Ureter (tissue), 1 donor: ENCODE results near the gene NEGR1. TPM values are rescaled to one million over a fixed set of nuclear protein-coding genes. Genes with fewer than 3 reads are reported as not detected.
A peak's percentile ranks its signal among the peaks of the same experiment; 100 is the strongest.
"Not testable (repeated sequence)": the region's sequence is repeated elsewhere in the genome, so short reads cannot be mapped to it uniquely, and the experiment has no call there.

Experiments used
- DNase-seq: peaks from one replicate; pipeline ENCODE4 v3.0.0-alpha.2; 2020; ENCODE audit warnings: low spot score
- total RNA-seq: library from RNA; stranded (reverse); gene quantifications from one replicate; pipeline ENCODE4 v1.2.4, GENCODE V29; 2023
- donor health status: DM: yes; HTN: yes; CAD: no.

Gene NEGR1
- total RNA-seq = 10.0 TPM

GRCh38 chr1:72282271-72283021 lies at the start of gene NEGR1:
TSS of gene NEGR1 (minus strand) at chr1:72282539.
- DNase-seq = peak; percentile 85

DNA sequence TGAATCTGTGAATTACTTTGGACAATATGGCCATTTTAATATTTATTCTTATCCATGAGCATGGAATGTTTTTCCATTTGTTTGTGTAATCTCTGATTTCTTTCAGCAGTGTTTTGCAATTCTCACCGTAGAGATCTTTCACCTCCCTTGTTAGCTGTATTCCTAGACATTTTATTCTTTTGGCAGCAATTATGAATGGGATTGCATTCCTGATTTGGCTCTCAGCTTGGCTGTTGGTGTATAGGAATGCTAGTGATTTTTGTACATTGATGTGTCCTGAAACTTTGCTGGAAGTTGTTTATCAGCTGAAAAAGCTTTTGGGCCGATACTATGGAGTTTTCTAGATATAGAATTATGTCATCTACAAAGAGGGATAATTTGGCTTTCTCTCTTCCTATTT lies 44.2 kb upstream of the NEGR1 start:
- no peak for DNase-seq

DNA sequence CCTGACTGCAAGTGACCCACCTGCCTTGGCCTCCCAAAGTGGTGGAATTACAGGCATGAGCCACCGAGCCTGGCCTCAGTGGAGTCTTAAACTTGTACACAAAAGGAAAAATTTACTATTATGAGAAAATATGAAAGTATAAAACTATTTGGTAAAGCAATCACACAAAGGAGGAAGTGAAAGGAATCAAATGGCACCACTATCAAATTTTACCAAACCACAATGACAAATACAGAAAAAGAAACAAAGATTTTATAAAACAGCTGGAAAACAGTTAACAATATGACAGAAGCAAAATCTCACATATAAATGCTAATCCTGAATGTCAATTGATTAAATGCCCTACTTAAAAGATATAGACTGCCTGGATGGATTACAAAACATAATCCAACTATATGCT lies 42.1 kb upstream of the NEGR1 start:
- no peak for DNase-seq

- no peak for DNase-seq
Measured at GRCh38 chr1:72322910-72323309, 40.6 kb upstream of the NEGR1 start.

DNA sequence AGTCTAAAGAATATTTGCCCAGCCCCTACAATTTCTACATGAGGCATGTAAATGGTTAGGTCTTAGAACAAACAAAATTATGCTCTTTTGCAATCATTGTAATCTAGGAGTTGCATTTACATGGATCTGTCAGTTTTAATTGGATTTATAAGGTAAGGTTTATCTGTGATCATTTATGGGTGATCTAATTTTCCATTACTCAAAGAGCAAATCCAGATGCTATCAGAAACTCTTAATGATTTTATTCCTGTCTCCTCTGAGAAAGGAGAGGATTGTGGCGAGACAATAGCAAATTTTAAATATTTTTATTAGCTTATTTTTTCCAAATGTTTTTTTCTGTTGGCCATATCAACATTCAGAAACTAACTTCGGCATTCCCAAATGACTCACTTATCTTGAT lies 14.2 kb upstream of the NEGR1 start:
- DNase-seq = no peak

DNA sequence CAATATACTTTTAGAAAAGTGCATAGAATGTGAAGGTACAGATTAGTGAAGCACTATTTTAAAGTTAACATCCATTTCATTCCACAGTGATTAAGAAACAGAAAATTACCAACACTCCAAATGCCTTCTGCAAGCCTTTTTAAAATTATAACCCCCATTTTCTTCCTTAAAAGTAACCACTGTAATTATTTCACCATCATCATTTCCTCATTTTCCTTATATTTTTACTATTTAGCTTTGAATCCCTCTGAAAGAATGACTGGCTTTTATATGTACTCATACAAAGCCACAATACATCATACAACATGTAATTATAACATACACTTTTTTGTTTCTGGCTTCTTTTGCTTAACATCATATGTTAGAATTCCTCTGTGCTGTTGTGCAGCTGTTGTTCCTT lies 6.5 kb upstream of the NEGR1 start:
- no peak for DNase-seq

DNA sequence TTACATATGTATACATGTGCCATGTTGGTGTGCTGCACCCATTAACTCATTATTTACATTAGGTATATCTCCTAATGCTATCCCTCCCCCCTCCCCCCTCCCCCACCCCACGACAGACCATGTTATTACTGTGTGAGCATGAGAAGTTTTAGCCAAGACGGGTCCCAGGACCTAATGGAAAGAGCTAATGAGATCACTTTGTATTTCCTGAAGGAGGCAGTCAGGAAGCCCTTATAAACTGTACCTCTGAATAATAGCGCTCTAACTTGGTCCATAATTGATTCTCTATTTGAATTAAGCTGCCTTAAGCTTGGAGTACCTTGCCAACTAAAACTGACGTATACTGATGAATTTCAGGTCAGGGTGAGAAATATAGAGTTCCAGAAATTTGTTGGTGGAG lies 4.1 kb upstream of the NEGR1 start:
- no peak for DNase-seq

DNA sequence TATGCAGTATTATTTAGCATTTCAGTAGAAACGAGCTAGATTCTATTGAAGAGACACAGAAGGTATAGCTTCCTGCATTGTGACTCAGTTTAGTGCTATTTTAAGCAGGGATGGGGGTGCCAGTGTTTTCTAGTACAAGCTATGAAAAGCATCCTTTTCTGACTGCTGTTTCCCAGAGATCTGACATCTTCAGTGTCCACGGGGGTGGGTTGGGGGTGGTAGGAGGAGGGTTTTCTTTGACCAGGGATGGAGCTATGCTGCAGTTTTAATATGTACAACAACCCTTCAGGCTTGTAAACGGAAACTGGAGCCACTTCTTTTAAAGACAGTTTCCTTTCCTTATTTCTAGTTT lies 2.7 kb upstream of the NEGR1 start:
- DNase-seq = no peak

GRCh38 chr1:72284348-72285073 lies 2.2 kb upstream of the NEGR1 start:
- DNase-seq = peak; percentile 45

DNA sequence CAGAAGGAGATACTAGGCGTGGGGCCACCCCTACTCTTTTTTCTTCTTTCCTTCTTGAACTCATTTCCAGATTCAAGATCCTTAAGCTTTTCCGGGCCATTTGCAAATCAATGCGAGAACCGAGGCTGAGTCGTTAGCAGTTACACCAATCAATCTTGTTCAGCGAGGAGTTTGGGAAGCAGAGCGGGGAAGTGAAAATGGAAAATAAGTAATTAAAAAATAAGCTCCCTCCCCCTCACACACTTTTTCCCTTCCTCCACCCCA lies 1.7 kb upstream of the NEGR1 start:
- DNase-seq = no peak

- peak; percentile 79 for DNase-seq
Measured at GRCh38 chr1:72283307-72284083, 1.2 kb upstream of the NEGR1 start.

GRCh38 chr1:72283022-72283306 lies 625 bp upstream of the NEGR1 start:
- no peak for DNase-seq

- DNase-seq = peak; percentile 43
Measured at GRCh38 chr1:72281637-72282270, 585 bp downstream of the NEGR1 start.

DNA sequence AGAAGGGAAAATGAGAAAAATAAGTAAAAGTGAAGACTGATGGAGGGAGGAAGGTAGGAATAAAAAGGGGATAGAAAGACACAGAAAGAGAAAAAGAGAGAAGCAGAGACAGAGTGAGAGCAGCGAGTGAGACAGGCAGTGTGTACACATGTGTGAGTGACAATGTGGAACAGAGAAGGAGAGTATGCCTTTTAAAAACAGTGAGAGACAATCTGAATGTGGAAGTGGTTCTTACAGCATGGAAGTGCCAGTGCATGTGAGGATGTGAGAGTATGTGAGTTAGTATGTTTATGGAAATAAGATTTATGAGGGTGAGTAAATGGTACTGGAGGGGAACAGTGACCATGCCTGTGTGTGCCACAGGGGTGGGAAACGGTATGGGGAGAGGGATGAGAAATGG lies 1.2 kb downstream of the NEGR1 start:
- DNase-seq = no peak

GRCh38 chr1:72280711-72281110 lies 1.6 kb downstream of the NEGR1 start:
- DNase-seq = no peak

DNA sequence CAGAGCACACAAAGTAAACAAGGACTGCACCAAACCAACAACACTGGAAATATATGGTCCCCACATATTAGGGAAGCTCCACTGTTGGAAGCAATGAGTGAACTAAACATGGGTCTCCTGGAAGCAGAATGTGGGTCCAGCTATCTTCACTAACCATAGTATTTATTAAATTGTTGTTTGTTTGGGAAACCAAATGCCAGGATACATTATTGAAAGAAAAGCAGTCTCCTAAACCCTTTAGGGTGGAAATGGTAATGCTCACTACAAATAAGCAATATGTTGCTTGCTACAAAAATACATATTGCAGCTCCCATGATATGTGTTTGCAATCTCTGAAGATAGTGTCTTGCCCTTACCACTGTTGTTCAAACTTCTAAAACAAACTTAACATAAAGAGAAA lies 2.2 kb downstream of the NEGR1 start:
- DNase-seq = no peak

DNA sequence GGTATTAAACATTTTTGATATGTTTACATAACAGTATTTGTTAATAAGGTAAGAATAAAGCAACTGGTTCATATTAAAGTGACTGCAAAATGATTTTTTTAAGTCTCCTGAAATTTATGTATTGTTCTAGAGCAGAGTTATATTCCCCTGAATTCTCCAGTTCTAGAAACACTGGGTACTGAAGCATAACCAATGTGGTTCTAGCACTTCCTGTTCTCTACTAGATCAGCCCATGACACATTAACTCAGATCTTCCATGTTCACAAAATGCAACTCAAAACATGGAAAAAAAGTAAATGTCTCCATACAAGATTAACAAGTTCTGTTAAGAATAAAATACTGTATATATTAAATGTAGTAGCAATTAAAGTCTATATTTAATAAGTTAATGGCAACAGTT lies 3.9 kb downstream of the NEGR1 start:
- DNase-seq = no peak

DNA sequence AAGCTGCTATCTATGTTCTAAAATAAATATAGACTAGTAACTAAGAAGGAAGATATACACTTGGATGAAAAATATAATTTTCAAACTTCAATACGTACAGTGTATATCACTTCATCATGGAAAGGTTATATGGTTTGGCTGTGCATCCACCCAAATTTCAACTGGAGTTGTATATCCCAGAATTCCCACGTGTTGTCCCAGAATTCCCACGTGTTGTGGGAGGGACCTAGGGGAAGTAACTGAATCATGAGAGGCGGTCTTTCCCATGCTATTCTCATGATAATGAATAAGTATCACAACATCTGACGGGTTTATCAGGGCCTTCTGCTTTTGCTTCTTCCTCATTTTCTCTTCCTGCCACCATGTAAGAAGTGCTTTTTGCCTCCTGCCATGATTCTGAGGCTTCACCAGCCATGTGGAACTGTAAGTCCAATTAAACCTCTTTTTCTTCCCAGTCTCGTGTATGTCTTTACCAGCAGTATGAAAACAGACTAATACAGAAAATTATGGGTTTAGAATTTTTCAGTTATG lies 10.7 kb downstream of the NEGR1 start:
- no peak for DNase-seq

DNA sequence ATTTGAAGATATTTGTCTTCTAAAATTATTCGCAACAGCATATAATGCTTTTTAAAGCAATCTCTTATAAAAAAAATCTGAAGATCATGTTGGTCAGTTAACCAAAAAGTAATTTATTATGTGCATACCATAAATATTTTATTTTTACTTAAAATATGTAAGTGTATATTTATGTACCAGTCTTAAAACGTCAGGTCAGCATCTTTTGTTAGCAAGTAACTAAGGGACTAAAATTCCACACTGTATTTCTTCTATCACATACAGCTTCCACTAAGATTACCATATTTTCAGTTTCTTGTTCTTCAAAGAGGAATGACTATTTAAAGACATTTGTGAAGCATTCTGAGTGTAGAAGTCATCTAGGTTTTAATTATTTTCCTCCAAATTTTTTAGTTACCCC lies 19.6 kb downstream of the NEGR1 start:
- DNase-seq = no peak

GRCh38 chr1:72253132-72253531 lies 29.2 kb downstream of the NEGR1 start:
- no peak for DNase-seq

DNA sequence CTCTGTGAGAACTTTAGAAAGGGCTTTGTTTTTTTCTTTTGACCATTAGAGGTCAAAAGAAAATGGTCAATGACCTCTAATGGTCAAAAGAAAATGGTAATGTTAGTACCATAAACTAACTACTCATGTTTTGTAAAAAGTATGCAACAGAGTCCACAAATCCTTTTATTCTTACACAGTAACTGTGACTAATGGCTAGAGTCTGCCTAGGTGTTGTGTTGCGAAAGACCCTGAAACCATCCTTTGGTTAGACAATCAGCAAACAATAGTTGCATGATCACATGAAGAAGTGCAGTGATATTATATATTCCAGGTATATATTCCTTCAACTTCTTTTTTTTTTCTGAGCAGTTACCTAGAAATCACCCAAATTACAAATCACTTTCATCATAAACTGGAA lies 40.9 kb downstream of the NEGR1 start:
- DNase-seq = no peak

DNA sequence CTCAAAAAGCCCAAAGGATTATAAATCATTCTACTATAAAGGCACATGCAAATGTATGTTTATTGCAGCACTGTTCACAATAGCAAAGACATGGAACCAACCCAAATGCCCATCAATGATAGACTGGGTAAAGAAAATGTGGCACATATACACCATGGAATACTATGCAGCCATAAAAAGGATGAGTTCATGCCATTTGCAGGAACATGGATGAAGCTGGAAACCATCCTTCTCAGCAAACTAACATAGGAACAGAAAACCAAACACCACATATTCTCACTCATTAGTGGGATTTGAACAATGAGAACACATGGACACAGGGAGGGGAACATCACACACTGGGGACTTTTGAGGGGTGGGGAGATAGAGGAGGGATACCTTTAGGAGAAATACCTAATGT lies 46.4 kb downstream of the NEGR1 start:
- not testable (repeated sequence) for DNase-seq

- DNase-seq = no peak
Measured at GRCh38 chr1:72235062-72235461, 47.3 kb downstream of the NEGR1 start.
